Measurements from ENCODE around the gene ANGEL2. TPM values are rescaled to one million over a fixed set of nuclear protein-coding genes. Genes with fewer than 3 reads are reported as not detected.

The ANGEL2 gene
- total and polyA plus RNA-seq, 2 of the 13 experiments (the other 11 are each of a cell fraction or from before 2014, with no cell fraction given): 12.3 to 25.4 TPM

- no peak for TF ChIP-seq ZFP36 (IDR thresholded peaks at IDR 0.05; ENCODE audit: borderline replicate concordance, low read depth, low read length, partially characterized antibody)
- TF ChIP-seq CHCHD3 (CRISPR knock-in tag; IDR thresholded peaks at IDR 0.05): peak; percentile 73; the same call in 1 of the 2 replicates
- no peak for TF ChIP-seq ZNF446 (CRISPR knock-in tag; IDR thresholded peaks at IDR 0.05)
- 0 out of 2 replicates have a peak, but pooled peaks have one; percentile 35 for TF ChIP-seq MXD4 (CRISPR knock-in tag; IDR thresholded peaks at IDR 0.05)
- no peak for TF ChIP-seq IKZF4 (CRISPR knock-in tag; IDR thresholded peaks at IDR 0.05; ENCODE audit: borderline replicate concordance, low read depth, not compliant biosample characterization)
- TF ChIP-seq NR2F2 (IDR thresholded peaks at IDR 0.05; ENCODE audit: borderline replicate concordance, low read depth): no peak; the same call in 1 of the 2 replicates
- TF ChIP-seq ZNF644 (CRISPR knock-in tag; IDR thresholded peaks at IDR 0.05; ENCODE audit: low read depth): no peak
- TF ChIP-seq ZFP37 (CRISPR knock-in tag; IDR thresholded peaks at IDR 0.05; ENCODE audit: borderline replicate concordance): 0 out of 2 replicates have a peak, but pooled peaks have one; percentile 71
- TF ChIP-seq, protein P1, sequence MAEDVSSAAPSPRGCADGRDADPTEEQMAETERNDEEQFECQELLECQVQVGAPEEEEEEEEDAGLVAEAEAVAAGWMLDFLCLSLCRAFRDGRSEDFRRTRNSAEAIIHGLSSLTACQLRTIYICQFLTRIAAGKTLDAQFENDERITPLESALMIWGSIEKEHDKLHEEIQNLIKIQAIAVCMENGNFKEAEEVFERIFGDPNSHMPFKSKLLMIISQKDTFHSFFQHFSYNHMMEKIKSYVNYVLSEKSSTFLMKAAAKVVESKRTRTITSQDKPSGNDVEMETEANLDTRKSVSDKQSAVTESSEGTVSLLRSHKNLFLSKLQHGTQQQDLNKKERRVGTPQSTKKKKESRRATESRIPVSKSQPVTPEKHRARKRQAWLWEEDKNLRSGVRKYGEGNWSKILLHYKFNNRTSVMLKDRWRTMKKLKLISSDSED (CRISPR knock-in tag; IDR thresholded peaks at IDR 0.05): peak; percentile 54; the same call in 1 of the 2 replicates
- peak; percentile 37; the same call in 1 of the 2 replicates for TF ChIP-seq ZBTB33 (CRISPR knock-in tag; IDR thresholded peaks at IDR 0.05)
- 0 out of 2 replicates have a peak, but pooled peaks have one; percentile 81 for TF ChIP-seq ZNF737 (CRISPR knock-in tag; IDR thresholded peaks at IDR 0.05; ENCODE audit: borderline replicate concordance)
- TF ChIP-seq ARNT2 (CRISPR knock-in tag; IDR thresholded peaks at IDR 0.05; ENCODE audit: low read depth): peak; percentile 79
- TF ChIP-seq, protein P2, sequence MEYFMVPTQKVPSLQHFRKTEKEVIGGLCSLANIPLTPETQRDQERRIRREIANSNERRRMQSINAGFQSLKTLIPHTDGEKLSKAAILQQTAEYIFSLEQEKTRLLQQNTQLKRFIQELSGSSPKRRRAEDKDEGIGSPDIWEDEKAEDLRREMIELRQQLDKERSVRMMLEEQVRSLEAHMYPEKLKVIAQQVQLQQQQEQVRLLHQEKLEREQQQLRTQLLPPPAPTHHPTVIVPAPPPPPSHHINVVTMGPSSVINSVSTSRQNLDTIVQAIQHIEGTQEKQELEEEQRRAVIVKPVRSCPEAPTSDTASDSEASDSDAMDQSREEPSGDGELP (IDR thresholded peaks at IDR 0.05; ENCODE audit: borderline replicate concordance, low read depth): peak; percentile 39; the same call in 1 of the 2 replicates
- 0 out of 2 replicates have a peak, but pooled peaks have one; percentile 57 for TF ChIP-seq ZNF335 (CRISPR knock-in tag; IDR thresholded peaks at IDR 0.05)
- peak; percentile 44; the same call in 1 of the 2 replicates for TF ChIP-seq PHF21A (CRISPR knock-in tag; IDR thresholded peaks at IDR 0.05)
- TF ChIP-seq MAZ (IDR thresholded peaks at IDR 0.05; ENCODE audit: borderline replicate concordance, low read depth, low read length): no peak
- peak; percentile 77; the same call in 1 of the 2 replicates for TF ChIP-seq MAZ (CRISPR knock-in tag; IDR thresholded peaks at IDR 0.05; ENCODE audit: low read depth)
- TF ChIP-seq, protein P3, sequence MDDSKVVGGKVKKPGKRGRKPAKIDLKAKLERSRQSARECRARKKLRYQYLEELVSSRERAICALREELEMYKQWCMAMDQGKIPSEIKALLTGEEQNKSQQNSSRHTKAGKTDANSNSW (CRISPR knock-in tag; IDR thresholded peaks at IDR 0.05; ENCODE audit: borderline replicate concordance): 0 out of 2 replicates have a peak, but pooled peaks have one; percentile 79
- TF ChIP-seq CBX1 (IDR thresholded peaks at IDR 0.05; ENCODE audit: low read depth): peak; percentile 46
- TF ChIP-seq ESRRA (CRISPR knock-in tag; IDR thresholded peaks at IDR 0.05; ENCODE audit: low read depth): 0 out of 2 replicates have a peak, but pooled peaks have one; percentile 4
These were observed at the start of gene ANGEL2 (continued) for GRCh38 chr1:213015099-213016050.

Data from HepG2 (cell line).